Measurements from ENCODE around the gene LAMA3. TPM values are rescaled to one million over a fixed set of nuclear protein-coding genes. Genes with fewer than 3 reads are reported as not detected.

LAMA3 gene
- total RNA-seq, 2 donors from 2014 or later, result 9.3 to 21.1 TPM

DNA sequence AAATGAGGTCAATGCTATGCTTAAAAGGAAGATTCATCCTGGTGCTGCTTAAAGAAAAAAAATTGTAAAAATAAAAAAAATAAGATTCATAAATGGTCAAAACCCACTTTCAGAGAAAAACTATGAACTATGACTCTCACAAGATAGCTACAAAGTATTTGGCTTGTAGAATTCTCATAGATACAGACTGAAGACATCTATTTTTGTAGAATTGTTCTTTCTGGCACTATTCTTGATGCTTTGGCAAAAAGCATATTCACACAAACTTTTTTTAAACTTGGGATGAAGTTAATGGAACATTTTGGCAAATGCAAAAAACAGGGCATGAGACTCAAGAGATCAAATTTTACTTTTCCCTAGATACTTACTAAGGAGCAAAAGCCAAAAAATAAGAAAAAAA, 14.0 kb upstream of the LAMA3 start:
- TF ChIP-seq, protein P1, sequence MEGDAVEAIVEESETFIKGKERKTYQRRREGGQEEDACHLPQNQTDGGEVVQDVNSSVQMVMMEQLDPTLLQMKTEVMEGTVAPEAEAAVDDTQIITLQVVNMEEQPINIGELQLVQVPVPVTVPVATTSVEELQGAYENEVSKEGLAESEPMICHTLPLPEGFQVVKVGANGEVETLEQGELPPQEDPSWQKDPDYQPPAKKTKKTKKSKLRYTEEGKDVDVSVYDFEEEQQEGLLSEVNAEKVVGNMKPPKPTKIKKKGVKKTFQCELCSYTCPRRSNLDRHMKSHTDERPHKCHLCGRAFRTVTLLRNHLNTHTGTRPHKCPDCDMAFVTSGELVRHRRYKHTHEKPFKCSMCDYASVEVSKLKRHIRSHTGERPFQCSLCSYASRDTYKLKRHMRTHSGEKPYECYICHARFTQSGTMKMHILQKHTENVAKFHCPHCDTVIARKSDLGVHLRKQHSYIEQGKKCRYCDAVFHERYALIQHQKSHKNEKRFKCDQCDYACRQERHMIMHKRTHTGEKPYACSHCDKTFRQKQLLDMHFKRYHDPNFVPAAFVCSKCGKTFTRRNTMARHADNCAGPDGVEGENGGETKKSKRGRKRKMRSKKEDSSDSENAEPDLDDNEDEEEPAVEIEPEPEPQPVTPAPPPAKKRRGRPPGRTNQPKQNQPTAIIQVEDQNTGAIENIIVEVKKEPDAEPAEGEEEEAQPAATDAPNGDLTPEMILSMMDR (IDR thresholded peaks at IDR 0.05), result no peak
- TF ChIP-seq POLR2A (IDR thresholded peaks at IDR 0.05), result no peak
- intact Hi-C loops (cut with DNase I), result no loop called here
- Histone ChIP-seq H3K9me3 (no peaks in the 10 kb centered on the region), H3K36me3 (replicated peaks in 1 of 2; ENCODE audit: insufficient read depth in 1 of 2, low read depth in 2 of 2) (no peaks in the 10 kb centered on the region), H3K27me3 (no peaks in the 10 kb centered on the region), H3K4me1 (no peaks in the 10 kb centered on the region), H3K4me3 (no peak overlapping the region), H3K27ac (no peak overlapping the region)
- DNase-seq (no peak), ATAC-seq (no peak)

DNA sequence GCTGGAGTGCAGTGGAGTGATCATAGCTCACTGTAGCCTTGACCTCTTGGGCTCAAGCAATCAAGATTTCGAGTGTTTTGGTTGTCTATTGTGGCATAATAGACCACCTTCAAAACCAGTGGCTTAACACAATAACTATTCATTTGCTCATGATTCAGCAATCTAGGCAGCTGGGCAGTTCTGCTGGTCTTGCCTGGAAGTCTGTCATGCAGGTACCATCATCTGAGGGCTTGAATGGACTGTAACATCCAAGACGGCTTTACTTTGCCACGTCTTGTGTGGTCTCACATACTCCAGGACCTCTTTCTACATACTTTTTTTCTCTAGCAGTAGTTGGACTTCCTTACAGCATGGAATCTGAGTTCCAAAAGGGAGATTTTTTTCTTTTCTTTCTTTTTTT, 13.4 kb upstream of the LAMA3 start:
- H3K36me3 ChIP-seq (replicated peaks in 1 of 2; ENCODE audit: insufficient read depth in 1 of 2, low read depth in 2 of 2), result no peaks in the 10 kb centered on the region
- intact Hi-C loops (cut with DNase I), result no loop called here
- DNase-seq, result no peak

DNA sequence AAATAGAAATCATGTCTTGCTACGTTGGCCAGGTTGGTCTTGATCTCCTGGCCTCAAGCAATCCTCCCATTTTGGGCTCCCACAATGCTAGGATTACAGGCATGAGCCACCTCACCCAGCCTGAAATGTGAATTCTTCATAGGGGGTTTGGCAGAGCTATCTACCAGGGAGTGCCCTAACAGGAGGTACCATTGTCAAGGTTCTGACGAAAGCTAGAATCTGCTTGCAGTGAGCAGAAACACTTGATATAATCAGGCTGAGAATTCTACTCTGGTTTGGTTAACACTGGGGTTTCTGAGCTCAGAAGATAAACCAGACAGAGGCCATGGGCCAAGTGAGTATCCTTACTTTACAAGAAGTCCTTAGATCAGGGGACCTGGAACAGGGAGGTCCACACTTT, 7.2 kb upstream of the LAMA3 start:
- Histone ChIP-seq H3K4me1 (no peaks in the 10 kb centered on the region), H3K9me3 (no peaks in the 10 kb centered on the region), H3K4me3 (no peak overlapping the region), H3K27ac (no peak overlapping the region), H3K36me3 (replicated peaks in 1 of 2; ENCODE audit: insufficient read depth in 1 of 2, low read depth in 2 of 2) (no peaks in the 10 kb centered on the region), H3K27me3 (no peaks in the 10 kb centered on the region)
- no peak for ATAC-seq
- TF ChIP-seq, protein P1 (IDR thresholded peaks at IDR 0.05), result no peak
- TF ChIP-seq POLR2A (IDR thresholded peaks at IDR 0.05), result no peak
- DNase-seq, result no peak
- 71 to 83% methylated on average over 2 of the region's 2 CpGs for WGBS, 2 donors
- intact Hi-C loops (cut with DNase I), result no loop called here

More for the DNA sequence above, 13.4 kb upstream of the LAMA3 start:
- H3K27me3 ChIP-seq, result no peaks in the 10 kb centered on the region
- no peak overlapping the region for H3K4me3 ChIP-seq
- no peak overlapping the region for H3K27ac ChIP-seq
- no peaks in the 10 kb centered on the region for H3K9me3 ChIP-seq
- no peak for TF ChIP-seq POLR2A (IDR thresholded peaks at IDR 0.05)
- TF ChIP-seq, protein P1 (IDR thresholded peaks at IDR 0.05), result no peak
- ATAC-seq, result no peak
- WGBS, 2 donors, result 65 to 80% methylated on average over 3 of the region's 3 CpGs
- H3K4me1 ChIP-seq, result no peaks in the 10 kb centered on the region

DNA sequence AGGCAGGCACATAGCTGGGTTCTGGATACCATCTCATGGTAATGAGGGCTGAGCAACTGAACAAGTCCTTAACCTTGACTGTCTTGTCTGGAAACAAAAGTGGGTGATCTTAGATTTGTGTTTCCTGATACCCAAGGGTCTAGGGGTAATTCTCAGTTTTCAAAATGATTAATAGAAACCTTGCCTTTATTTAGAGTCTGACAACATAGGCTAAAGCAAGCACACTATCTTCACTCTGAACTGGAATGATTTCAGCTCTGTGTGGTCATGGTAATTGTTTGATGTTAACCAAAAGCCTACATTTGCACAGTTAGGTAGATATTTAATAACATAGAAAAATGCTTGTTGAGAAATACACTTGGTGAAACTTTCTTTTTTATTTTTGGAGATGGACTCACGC, 6.8 kb upstream of the LAMA3 start:
- no peaks in the 10 kb centered on the region for H3K27me3 ChIP-seq
- no peak for DNase-seq
- H3K4me1 ChIP-seq, result no peaks in the 10 kb centered on the region
- no peak overlapping the region for H3K4me3 ChIP-seq
- ATAC-seq, result no peak
- WGBS, 2 donors, result 91% methylated on average over 1 of the region's 1 CpG
- intact Hi-C loops (cut with DNase I), result no loop called here
- TF ChIP-seq POLR2A (IDR thresholded peaks at IDR 0.05), result no peak
- TF ChIP-seq, protein P1 (IDR thresholded peaks at IDR 0.05), result no peak
- no peak overlapping the region for H3K27ac ChIP-seq
- no peaks in the 10 kb centered on the region for H3K9me3 ChIP-seq
- no peaks in the 10 kb centered on the region for H3K36me3 ChIP-seq (replicated peaks in 1 of 2; ENCODE audit: insufficient read depth in 1 of 2, low read depth in 2 of 2)

DNA sequence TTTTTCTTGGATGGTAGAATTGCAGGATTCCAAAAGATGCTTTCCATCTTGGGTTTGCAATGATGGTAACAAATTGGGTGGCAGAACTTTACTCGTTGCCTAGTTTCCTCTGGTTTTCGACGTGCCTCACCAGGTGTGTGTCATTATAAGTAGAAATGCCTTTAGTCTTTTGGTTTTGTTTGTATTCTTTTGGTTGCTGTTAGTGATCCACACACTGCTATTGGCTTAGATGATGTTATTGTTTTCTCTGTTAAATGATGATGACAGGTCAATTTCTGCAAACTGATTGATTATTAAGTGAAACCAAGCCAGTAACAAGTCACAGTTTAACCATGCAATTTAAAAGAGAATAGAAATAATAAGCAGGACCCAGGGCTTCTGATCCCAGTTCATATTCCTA, 6.1 kb upstream of the LAMA3 start:
- no peak for ATAC-seq
- no peak overlapping the region for H3K27ac ChIP-seq
- H3K36me3 ChIP-seq (replicated peaks in 1 of 2; ENCODE audit: insufficient read depth in 1 of 2, low read depth in 2 of 2), result no peaks in the 10 kb centered on the region
- intact Hi-C loops (cut with DNase I), result no loop called here
- H3K9me3 ChIP-seq, result no peaks in the 10 kb centered on the region
- no peaks in the 10 kb centered on the region for H3K4me1 ChIP-seq
- TF ChIP-seq POLR2A (IDR thresholded peaks at IDR 0.05), result no peak
- TF ChIP-seq, protein P1 (IDR thresholded peaks at IDR 0.05), result no peak
- no peak for DNase-seq
- H3K27me3 ChIP-seq, result no peaks in the 10 kb centered on the region
- 51 to 55% methylated on average over 3 of the region's 3 CpGs for WGBS, 2 donors
- no peak overlapping the region for H3K4me3 ChIP-seq
